ENCODE results near the gene CAB39L. TPM values are rescaled to one million over a fixed set of nuclear protein-coding genes. Genes with fewer than 3 reads are reported as not detected.

Gene CAB39L
- total RNA-seq, 1 donor from 2014 or later = 4.1 TPM

- DNase-seq (ENCODE audit: extremely low read depth, low read depth, low spot score) = no peak
Observed at GRCh38 chr13:49443357-49443703, 534 bp downstream of the CAB39L start.

GRCh38 chr13:49441846-49442245 is 2.0 kb downstream of the CAB39L start:
- no peak for DNase-seq (ENCODE audit: extremely low read depth, low read depth, low spot score)

GRCh38 chr13:49441312-49441711 is 2.6 kb downstream of the CAB39L start:
- DNase-seq (ENCODE audit: extremely low read depth, low read depth, low spot score) = no peak

- no peak for DNase-seq (ENCODE audit: extremely low read depth, low read depth, low spot score)
Observed at GRCh38 chr13:49439609-49440008, 4.3 kb downstream of the CAB39L start.

GRCh38 chr13:49437705-49438104 is 6.2 kb downstream of the CAB39L start:
- no peak for DNase-seq (ENCODE audit: extremely low read depth, low read depth, low spot score)

GRCh38 chr13:49436890-49437289 is 7.0 kb downstream of the CAB39L start:
- DNase-seq (ENCODE audit: extremely low read depth, low read depth, low spot score) = no peak

- DNase-seq (ENCODE audit: extremely low read depth, low read depth, low spot score) = no peak
Observed at GRCh38 chr13:49435992-49436391, 7.9 kb downstream of the CAB39L start.

GRCh38 chr13:49429121-49429520 is 14.7 kb downstream of the CAB39L start:
- DNase-seq (ENCODE audit: extremely low read depth, low read depth, low spot score) = no peak

GRCh38 chr13:49428041-49428763 is 15.7 kb downstream of the CAB39L start:
- DNase-seq (ENCODE audit: extremely low read depth, low read depth, low spot score) = no peak

- DNase-seq (ENCODE audit: extremely low read depth, low read depth, low spot score) = no peak
Observed at GRCh38 chr13:49424011-49424560, 19.8 kb downstream of the CAB39L start.

- DNase-seq (ENCODE audit: extremely low read depth, low read depth, low spot score) = no peak
Observed at GRCh38 chr13:49421391-49421790, 22.5 kb downstream of the CAB39L start.

- DNase-seq (ENCODE audit: extremely low read depth, low read depth, low spot score) = no peak
Observed at GRCh38 chr13:49419276-49419675, 24.6 kb downstream of the CAB39L start.

- no peak for DNase-seq (ENCODE audit: extremely low read depth, low read depth, low spot score)
Observed at GRCh38 chr13:49418206-49418605, 25.7 kb downstream of the CAB39L start.

GRCh38 chr13:49417161-49417560 is 26.7 kb downstream of the CAB39L start:
- DNase-seq (ENCODE audit: extremely low read depth, low read depth, low spot score) = no peak

GRCh38 chr13:49412749-49413148 is 31.1 kb downstream of the CAB39L start:
- DNase-seq (ENCODE audit: extremely low read depth, low read depth, low spot score) = no peak

- DNase-seq (ENCODE audit: extremely low read depth, low read depth, low spot score) = no peak
Observed at GRCh38 chr13:49411353-49411752, 32.5 kb downstream of the CAB39L start.

- DNase-seq (ENCODE audit: extremely low read depth, low read depth, low spot score) = no peak
Observed at GRCh38 chr13:49410477-49410876, 33.4 kb downstream of the CAB39L start.

- DNase-seq (ENCODE audit: extremely low read depth, low read depth, low spot score) = no peak
Observed at GRCh38 chr13:49410006-49410405, 33.9 kb downstream of the CAB39L start.

GRCh38 chr13:49409008-49409407 is 34.9 kb downstream of the CAB39L start:
- no peak for DNase-seq (ENCODE audit: extremely low read depth, low read depth, low spot score)

- DNase-seq (ENCODE audit: extremely low read depth, low read depth, low spot score) = no peak
Observed at GRCh38 chr13:49407936-49408335, 35.9 kb downstream of the CAB39L start.

GRCh38 chr13:49407068-49407467 is 36.8 kb downstream of the CAB39L start:
- no peak for DNase-seq (ENCODE audit: extremely low read depth, low read depth, low spot score)

- DNase-seq (ENCODE audit: extremely low read depth, low read depth, low spot score) = no peak
Observed at GRCh38 chr13:49404703-49405020, 39.2 kb downstream of the CAB39L start.

Measured in glomerular endothelial cell (primary cell).